ENCODE results near the gene SLX4.

SLX4 gene

DNA sequence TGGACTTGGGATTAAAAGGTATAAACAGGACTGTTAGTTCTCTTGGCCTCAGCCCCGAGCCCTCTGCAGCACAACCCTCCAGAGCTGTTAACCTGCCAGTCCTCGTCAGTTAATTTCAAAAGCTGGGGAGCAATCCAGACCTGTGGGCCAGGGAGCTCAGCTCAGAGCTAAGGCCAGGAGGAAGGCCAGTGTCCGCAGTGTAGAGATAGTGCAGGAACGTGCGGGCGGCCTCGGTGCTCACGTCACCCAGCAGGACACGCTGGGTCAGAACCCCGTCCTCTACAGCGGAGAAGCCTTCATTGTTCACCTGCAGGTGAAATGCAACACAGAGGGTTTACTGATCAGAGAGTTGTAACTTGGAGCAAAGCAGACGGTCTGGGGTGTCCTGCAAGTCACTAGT lies 18.8 kb downstream of the SLX4 start:
- H3K36me3 ChIP-seq (ENCODE audit: control insufficient read depth, insufficient read depth, low read length) = no peaks in the 10 kb centered on the region

DNA sequence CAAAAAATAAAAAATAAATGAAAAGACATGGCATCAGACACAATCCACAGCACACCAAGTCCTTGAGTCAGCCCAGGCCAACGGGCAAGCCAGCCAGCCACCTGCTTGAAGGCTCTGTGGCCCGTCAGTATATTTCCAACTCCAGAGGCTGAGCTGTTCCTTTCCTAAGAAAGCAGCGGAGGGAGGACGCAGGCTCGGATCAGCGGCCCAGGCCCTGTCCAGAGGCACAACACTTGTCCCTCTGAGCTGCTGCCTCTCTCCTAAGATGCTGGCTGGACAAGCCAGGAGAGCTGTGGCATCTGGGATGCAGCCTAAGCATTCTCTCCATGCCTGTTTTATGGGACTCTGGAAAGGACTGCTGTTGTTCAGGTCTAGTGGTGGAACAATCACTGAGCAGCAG lies 19.4 kb downstream of the SLX4 start:
- H2AFZ ChIP-seq = no peak overlapping the region
- H3K27ac ChIP-seq = no peak overlapping the region
- H3K4me1 ChIP-seq = no peaks in the 10 kb centered on the region
- no peak overlapping the region for H3K9ac ChIP-seq
- no peaks in the 10 kb centered on the region for H3K36me3 ChIP-seq (ENCODE audit: control insufficient read depth, insufficient read depth, low read length)
- H3K27me3 ChIP-seq (ENCODE audit: control insufficient read depth, insufficient read depth, low read length) = no peaks in the 10 kb centered on the region
- TF ChIP-seq, protein P1, sequence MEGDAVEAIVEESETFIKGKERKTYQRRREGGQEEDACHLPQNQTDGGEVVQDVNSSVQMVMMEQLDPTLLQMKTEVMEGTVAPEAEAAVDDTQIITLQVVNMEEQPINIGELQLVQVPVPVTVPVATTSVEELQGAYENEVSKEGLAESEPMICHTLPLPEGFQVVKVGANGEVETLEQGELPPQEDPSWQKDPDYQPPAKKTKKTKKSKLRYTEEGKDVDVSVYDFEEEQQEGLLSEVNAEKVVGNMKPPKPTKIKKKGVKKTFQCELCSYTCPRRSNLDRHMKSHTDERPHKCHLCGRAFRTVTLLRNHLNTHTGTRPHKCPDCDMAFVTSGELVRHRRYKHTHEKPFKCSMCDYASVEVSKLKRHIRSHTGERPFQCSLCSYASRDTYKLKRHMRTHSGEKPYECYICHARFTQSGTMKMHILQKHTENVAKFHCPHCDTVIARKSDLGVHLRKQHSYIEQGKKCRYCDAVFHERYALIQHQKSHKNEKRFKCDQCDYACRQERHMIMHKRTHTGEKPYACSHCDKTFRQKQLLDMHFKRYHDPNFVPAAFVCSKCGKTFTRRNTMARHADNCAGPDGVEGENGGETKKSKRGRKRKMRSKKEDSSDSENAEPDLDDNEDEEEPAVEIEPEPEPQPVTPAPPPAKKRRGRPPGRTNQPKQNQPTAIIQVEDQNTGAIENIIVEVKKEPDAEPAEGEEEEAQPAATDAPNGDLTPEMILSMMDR (IDR thresholded peaks at IDR 0.05) = no peak
- H3K79me2 ChIP-seq = no peaks in the 10 kb centered on the region
- H3K9me3 ChIP-seq (ENCODE audit: control insufficient read depth, low read length) = no peaks in the 10 kb centered on the region
- H3K4me3 ChIP-seq (ENCODE audit: low read depth, low read length) = no peak overlapping the region
- H3K4me2 ChIP-seq (ENCODE audit: low read length) = no peak overlapping the region

More for the DNA sequence above, 18.8 kb downstream of the SLX4 start:
- Histone ChIP-seq H3K4me2 (ENCODE audit: low read length) (no peak overlapping the region), H3K27ac (no peak overlapping the region), H3K9me3 (ENCODE audit: control insufficient read depth, low read length) (no peaks in the 10 kb centered on the region), H3K79me2 (no peaks in the 10 kb centered on the region), H3K4me3 (ENCODE audit: low read depth, low read length) (no peak overlapping the region), H3K27me3 (ENCODE audit: control insufficient read depth, insufficient read depth, low read length) (no peaks in the 10 kb centered on the region), H3K4me1 (no peaks in the 10 kb centered on the region), H2AFZ (no peak overlapping the region), H3K9ac (no peak overlapping the region)
- TF ChIP-seq, protein P1 (IDR thresholded peaks at IDR 0.05) = no peak

DNA sequence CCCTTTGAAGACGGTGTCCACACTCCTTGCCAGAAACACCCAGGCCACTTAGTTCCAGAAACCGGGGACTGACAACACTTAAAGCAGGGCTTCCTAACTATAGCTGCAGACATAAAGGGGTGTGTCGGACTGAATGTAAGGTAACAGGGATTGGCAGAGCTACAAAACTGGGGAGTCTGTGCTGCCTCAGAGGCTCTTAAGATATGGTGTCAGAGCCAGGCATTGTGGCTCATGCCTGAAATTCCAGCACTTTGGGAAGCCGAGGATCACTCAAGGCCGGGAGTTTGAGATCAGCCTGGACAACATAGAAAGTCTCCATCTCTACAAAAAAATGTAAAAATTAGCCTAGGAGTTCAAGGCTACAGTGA lies 20.0 kb downstream of the SLX4 start:
- Histone ChIP-seq H3K27ac (no peak overlapping the region), H3K36me3 (ENCODE audit: control insufficient read depth, insufficient read depth, low read length) (no peaks in the 10 kb centered on the region), H3K27me3 (ENCODE audit: control insufficient read depth, insufficient read depth, low read length) (no peaks in the 10 kb centered on the region), H3K79me2 (no peaks in the 10 kb centered on the region), H3K4me3 (ENCODE audit: low read depth, low read length) (no peak overlapping the region), H3K4me2 (ENCODE audit: low read length) (no peak overlapping the region), H3K4me1 (no peaks in the 10 kb centered on the region), H2AFZ (no peak overlapping the region), H3K9ac (no peak overlapping the region), H3K9me3 (ENCODE audit: control insufficient read depth, low read length) (no peaks in the 10 kb centered on the region)
- TF ChIP-seq, protein P1 (IDR thresholded peaks at IDR 0.05) = no peak

DNA sequence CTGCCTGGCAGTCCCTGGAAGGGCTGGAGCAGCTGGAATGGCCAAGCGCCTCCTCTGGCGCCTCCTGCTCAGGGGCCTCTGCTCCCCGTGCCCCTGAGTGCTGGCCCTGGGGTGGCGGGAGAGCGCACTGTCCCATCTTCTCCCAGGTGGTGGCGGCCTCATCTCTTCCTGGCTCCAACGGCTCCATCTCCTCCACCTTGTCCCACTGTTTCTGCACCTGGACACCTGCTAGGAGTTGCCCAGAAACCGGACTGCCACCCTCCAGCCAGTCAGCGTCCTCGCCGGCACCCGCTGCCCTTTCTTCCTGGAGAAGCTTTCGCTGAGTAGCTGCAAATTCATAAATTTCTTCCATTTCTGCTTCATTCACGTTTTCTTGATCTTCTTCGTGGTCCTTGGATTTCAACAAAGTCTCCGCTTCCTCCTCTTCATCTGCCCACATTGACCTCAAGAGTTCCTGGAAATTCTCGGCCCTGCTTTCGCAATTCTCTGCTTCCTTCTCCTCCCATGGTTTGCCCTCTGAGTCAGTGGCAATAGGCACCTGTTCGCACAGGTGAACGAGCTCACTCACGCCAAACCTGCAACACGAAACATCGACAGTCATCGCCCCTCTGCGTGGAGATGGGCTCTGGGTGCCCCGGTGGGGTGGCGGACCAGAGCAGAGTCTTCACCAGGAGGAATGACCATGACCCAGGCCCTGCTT lies 20.5 kb downstream of the SLX4 start:
- H3K9me3 ChIP-seq (ENCODE audit: control insufficient read depth, low read length) = no peaks in the 10 kb centered on the region
- TF ChIP-seq, protein P1 (IDR thresholded peaks at IDR 0.05) = no peak
- no peak overlapping the region for H3K9ac ChIP-seq
- H3K79me2 ChIP-seq = no peaks in the 10 kb centered on the region
- H3K4me2 ChIP-seq (ENCODE audit: low read length) = no peak overlapping the region
- H3K4me1 ChIP-seq = no peaks in the 10 kb centered on the region
- no peaks in the 10 kb centered on the region for H3K36me3 ChIP-seq (ENCODE audit: control insufficient read depth, insufficient read depth, low read length)
- no peak overlapping the region for H2AFZ ChIP-seq
- no peak overlapping the region for H3K27ac ChIP-seq
- no peaks in the 10 kb centered on the region for H3K27me3 ChIP-seq (ENCODE audit: control insufficient read depth, insufficient read depth, low read length)
- no peak overlapping the region for H3K4me3 ChIP-seq (ENCODE audit: low read depth, low read length)

Data from parathyroid adenoma (tissue), 2 donors.